GM04503 (cell line): ENCODE data around the gene PRM3.

ENCODE experiments used
- DNase-seq: peaks from one replicate; pipeline ENCODE4 v3.0.0-alpha.2; 2012; ENCODE audit warnings: low read depth

The PRM3 gene

DNA sequence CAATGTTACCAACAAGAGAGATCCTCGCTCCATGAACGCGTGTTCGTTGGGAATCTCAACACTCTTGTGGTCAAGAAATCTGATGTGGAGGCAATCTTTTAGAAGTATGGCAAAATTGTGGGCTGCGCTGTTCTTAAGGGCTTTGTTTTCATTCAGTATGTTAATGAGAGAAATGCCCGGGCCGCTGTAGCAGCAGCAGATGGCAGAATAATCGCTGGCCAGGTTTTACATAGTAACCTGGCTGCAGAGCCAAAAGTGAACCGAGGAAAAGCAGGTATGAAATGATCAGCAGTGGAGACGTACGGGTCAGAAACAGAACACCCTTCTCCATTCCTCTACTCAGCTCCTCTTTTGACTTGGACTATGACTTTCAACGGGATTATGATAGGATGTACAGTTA lies 30.8 kb downstream of the PRM3 start:
- no peak for DNase-seq

DNA sequence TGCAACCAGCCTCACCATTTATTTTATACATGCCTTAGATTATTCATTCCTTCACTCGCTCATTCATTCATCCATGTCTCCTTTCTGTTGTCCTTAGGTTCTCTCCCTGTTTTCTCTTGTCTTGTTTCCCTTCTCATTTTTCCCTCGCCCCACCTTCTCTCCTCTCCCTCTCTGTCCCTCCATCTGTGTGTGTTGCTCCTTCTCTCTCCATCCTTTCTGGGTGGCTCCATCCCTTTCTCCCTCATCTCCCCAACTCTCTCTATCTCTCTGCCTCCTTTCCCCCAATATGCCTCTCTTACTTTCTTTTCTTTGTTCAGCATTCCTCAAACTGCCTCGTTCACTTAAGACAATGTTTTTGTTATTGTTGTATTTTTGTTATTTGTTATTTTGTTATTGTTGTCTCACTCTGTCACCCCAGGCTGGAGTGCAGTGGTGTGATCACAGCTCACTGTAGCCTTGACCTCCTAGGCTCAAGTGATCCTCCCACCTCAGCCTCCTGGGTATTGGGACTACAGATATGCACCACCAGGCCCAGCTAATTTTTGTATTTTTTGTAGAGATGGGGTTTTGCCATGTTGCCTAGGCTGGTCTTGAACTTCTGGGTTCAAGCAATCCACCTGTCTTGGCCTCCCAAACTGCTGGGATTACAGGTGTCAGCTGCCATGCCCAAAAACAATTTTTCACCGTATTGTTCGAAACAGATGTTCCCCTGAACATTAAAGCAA lies 31.8 kb downstream of the PRM3 start:
- no peak for DNase-seq

DNA sequence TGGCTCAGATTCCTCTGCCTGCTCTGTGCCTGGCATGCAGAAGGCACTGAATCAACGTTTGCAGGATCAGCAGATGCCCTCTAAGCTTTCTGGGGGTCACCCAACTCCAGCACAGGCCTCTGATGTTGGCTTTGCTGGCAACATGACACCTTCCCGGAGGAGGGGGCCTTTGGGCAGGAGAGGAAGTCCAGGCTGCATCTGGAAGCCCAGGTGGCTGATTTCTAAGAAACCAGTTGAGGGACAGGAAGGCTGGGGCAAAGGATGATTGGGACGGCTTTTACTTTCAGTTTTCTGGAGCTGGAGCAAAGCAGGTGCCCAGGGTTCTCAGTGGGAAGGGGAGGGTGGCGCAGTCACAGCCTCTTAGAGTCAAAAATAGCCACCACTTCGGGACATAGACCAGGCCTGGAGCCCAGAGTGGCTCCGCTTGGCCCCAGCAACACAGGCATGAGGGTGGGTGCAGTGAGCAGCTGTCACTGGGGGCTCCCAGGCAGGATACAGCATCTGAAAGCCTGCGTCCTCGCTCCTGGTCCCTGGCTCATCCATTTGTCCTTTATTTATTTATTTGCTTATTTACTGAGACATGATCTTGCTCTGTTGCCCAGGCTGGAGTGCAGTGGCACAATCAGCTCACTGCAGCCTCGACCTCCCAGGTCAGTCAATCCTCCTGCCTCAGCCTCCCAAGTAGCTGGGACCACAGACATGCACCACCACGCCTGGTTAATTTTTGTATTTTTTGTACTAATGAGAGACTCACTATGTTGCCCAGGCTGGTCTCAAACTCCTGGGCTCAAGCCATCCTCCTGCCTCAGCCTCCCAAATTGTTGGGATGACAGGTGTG lies 32.6 kb downstream of the PRM3 start:
- DNase-seq, result no peak

DNA sequence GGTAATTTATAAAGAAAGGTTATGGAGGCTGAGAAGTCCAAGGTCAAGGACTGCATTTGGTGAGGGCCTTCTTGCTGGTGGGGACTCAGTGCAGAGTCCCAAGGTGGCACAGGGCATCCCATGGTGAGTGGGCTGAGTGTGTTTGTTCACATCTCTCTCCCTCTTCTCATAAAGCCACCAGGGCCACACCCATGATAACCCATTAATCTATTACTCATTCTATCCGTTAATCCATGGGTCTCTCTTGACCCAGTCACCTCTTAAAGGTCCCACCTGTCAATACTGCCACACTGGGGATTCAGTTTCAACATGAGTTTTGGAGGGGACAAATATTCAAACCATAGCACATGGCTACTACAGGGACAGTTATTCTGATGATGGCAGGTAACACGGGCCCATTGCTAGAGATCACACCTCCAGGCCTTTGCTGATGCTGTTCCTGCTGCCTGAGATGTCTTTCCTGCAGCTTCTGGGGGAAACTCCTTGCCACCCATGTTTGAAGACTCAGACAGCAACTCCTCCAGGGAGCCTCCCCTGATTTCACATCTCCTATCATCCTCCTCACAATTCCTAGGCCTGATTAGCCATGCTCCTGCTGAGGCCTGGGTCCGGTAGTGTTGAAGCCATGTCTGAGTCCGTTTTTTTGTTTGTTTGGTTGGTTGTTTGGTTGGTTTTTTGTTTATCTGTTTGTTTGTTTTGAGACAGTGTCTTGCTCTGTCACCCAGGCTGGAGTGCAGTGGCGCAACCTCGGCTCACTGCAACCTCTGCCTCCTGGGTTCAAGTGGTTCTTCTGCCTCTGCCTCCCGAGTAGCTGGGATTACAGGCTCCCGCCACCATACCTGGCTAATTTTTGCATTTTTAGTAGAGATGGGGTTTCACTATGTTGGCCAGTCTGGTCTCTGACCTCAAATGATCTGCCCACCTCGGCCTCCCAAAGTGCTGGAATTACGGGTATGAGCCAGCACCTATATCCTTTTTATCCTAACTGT lies 33.5 kb downstream of the PRM3 start:
- no peak for DNase-seq

DNA sequence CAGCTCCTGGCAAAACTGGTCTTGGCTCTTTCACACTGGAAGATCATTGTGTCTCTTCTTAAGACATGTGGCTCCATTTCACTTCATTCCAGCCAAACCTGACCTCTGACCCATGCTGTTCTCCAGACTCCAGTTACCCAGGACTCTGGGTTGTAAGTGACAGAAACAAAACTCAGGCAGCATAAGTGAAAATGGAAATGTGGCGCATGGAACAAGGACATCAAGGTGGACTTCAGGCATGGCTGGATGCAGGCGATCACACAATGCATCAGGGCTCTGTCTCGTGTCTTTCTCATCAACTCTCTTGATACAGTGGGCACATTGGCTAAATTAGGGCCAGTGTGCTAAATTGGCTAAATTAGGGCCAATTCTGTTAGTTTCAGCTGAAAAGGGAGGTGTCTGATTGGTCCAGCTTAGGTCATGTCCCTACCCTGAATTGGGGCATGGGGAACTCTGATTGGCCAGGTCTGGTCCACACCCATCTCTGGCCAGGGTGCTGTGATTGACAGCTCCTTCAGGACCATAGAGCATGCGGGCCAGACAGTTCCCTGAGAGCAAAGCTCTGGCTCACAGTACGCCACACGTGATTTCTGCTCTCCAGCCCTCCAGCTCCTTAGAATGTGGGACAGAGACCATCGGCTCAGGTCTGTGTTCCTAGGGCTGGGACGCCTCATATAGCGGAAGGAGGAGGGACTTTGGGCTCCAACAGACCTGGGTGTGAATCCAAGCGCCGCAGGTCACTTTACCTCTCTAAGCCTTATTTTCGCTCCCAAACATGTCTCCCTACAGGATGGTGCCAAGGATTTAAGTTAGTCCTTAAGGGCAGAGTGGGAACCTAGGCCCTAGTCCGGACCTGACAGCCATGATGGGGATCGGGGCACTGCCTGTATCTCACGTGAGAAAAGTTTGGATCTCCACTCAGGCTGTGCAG lies 34.9 kb downstream of the PRM3 start:
- DNase-seq, result no peak

DNA sequence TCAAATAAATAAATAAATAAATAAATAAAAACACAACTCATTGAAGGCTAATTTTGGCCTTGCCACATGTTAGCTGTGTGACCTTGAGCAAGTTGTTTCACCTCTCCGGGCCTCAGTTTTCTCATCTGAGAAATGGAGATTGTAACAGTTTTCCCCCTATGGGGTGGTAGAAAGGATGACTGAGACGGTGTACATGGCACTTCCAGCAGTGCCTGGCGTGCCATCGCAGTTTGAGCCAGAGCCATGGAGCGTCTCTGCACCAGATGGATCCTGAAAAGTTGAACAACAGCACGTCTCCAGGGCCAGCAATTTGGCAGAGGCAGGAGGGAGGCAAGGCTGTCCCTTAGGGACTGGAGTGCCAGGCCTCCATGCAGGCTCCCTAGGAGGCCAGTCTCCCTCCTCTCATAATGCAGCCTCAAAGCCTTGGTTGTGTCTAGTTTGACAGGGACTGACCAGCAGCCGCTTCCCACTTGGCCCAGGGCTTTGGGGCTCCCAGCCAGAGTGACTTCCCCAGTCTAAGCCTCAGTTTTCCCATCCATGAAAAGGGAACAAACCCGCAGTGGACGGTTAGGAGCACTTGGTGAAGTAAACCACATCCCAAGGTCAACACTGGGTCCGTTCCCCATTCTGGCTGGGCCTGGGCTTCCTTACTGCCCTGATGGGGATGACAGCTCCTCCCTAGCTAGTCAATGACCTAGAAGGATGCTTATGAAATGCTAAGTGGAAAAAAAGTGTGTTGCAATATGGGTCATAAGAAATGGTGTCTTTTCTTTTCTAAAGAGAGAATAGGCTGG lies 36.8 kb downstream of the PRM3 start:
- DNase-seq, result no peak

DNA sequence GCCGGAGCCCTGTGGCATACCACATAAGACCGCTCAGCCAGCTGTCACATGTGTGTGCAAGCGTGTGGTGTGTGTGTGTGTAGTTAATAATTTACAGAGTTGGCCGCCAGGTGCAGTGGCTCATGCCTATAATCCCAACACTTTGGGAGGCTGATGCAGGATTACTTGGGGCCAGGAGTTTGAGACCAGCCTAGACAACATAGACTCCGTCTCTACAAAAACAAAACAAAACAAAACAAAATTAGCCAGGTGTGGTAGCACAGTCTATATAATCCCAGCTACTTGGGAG lies 37.8 kb downstream of the PRM3 start:
- DNase-seq, result no peak

DNA sequence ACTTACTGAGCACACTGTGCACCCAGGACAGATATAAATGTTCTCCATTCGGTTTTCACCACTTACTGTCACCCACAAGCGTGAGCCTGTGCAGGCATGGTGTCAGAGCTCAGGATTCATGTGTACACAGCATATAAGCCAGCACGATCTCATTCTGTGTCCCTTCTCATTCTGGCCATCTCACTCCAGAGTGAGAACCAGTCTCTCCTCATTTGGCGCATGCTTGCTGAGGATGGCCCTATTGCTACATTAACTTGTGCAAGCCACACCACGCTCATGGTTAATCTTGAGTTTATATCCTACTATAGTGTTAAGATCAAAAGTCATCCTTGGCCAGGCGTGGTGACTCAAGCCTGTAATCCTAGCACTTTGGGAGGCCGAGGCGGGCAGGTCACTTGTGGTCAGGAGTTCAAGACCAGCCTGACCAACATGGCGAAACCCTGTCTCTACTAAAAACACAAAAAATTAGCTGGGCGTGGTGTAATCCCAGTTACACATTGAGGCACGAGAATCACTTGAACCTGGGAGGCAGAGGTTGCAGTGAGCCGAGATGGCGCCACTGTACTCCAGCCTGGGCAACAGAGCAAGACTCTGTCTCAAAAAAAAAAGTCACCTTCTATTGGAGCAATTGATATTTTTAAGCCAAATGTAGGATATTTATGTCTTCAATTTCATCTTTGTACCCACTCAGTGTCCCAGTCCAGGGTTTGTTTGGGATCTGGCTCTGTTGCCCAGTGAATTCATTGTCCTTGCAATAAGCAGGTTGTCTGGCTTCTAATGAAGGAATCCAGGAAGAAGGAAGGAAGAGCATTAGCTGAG lies 38.3 kb downstream of the PRM3 start:
- DNase-seq, result no peak

DNA sequence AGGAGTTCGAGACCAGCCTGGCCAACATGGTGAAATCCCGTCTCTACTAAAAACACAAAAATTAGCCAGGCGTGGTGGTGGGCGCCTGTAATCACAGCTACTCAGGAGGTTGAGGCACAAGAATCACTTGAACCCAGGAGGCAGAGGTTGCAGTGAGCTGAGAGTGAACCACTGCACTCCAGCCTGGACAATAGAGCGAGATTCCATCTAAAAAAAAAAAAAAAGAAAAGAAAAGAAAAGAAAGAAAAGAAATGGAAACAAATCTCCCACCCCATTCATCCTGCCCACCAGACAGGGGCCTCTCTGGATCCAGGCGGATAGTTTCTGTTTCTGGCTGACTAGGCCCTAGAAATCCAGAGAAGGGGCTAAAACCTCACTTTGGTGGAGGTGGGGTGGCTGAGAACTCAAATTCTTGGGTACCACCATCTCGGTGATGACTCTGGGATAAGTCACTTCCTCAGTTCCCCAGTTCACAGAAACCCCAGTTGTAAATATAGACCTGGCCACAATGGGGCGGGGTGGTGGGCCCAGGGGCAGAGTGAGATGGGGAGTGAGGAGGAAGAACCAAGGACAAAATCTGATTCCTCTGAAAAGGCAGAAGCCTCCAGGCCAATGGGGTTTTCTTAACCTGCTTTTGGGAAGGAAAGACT lies 39.6 kb downstream of the PRM3 start:
- DNase-seq, result no peak

DNA sequence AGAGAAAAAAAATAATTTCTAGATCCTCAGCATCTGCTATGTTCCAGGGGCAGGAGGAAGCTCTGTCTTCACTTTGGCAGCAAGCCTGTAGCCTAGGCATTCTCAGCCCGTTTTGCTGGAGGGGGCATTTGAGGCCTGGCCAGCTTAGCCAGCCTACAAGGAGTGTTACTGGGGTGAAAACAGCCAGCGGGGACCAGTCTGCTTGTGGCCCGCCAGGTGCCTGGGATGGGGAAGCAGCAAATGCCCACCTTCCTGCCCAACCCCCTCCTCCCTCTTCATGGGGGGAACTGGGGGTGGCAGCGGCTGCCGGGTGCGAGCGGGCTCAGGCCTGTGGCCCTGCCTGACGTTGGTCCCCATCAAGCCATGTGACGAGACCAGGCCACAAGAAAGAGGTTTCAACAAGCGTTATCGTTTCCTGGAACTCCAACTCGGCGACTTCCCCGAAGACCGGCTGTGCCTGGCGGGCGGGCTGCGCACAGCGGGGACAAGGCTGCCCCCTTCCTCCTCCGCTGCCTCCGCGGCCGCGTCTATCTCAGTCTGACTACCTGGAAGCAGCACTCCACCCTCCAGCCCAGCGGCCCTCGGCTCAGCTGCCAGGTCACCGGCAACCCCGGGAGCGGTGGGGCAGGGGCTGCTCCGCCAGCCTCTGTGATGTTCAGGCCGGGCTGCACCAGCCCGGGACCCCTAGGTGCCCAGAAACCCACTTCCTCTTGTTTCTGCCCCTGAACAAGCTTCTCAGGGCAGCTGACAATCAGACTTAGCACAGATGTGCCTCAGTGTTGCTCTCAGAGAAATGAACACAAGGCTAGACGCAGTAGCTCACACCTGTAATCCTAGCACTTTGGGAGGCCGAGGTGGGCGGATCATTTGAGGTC lies 40.3 kb downstream of the PRM3 start:
- DNase-seq, result no peak

DNA sequence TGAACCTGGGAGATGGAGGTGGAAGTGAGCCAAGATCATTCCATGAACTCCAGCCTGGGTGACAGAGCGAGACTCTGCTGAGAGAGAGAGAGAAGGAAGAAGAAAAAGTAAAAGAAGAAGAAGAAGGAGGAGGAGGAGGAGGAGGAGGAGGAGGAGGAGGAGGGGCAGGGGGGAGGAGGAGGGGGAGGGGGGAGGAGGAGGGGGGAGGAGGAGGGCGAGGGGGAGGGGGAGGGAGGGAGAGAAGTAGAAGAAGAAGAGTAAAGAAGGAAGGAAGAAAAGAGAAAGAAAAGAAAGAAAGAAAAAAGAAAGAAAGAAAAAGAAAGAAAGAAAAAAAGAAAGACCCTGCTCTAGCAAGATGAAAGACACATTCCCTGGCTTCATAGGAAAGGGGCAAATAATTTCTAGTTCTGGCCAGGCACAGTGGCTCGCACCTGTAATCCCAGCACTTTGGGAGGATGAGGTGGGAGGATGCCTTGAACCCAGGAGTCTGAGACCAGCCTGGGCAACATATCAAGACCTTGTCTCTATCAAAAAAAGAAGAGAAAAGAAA lies 41.1 kb downstream of the PRM3 start:
- no peak for DNase-seq

DNA sequence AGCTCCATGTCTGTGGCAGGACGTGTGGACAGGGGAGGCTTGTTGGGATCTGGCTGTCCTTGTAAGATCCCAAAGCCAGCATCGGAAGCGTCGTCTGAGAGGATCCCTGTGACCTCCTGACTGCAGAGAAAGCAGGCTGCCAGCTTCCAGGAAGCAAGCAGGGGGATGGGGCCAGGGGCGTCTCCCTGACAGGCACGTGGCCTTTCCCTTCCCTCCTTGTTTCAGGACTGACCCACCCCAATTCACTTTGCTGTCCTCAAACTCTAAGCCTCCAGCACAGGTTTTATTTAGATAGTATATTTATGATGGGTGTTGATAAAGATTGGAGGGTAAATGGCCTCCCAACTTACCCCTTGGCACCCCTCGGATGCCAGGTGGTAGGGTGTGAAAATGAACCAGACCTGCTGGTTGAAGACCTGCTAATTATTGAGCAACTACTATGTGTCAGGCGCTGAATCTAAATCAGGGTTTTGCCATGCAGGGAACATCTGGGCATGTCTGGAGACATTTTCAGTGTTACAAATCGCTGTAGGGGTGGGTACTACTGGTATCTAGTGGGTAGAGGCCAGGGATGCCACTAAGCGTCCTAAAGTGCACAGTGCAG lies 42.0 kb downstream of the PRM3 start:
- no peak for DNase-seq

DNA sequence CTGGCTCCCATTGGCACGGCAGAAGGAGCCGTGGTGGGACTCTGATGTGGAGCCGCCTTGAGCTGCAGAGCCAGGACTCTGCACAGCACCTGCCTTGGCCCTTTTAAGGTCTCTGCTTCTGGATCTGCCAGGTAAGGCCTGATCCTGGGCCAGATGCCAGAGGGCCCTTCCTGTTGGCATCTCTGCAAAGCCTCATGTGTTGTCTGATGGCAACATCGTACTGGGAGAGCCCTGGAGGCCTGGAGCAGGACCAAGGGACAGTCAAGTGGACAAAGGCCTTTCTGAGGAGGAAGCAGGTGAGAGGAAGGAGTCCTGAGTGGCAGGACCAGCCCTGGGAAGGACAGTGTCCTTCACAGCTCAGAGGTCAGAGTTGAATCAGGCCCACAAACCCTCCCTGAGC lies 43.5 kb downstream of the PRM3 start:
- DNase-seq, result no peak

DNA sequence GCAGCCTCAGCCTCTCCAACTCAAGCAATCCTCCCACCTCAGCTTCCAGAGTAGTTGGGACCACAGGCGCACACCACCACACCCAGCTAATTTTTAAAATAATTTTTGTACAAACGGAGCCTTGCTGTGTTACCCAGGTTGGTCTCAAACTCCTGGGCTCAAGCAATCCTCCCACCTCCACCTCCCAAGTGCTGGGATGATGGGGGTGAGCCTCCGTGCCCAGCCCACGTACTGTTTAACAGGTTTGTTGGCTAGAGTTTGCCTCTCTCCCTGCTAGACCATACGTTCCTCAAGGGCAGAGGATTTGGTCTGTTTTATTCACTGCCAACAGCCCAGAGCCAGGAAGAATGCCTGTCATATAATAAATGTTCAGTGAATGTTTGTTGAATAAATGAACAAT lies 44.0 kb downstream of the PRM3 start:
- no peak for DNase-seq

DNA sequence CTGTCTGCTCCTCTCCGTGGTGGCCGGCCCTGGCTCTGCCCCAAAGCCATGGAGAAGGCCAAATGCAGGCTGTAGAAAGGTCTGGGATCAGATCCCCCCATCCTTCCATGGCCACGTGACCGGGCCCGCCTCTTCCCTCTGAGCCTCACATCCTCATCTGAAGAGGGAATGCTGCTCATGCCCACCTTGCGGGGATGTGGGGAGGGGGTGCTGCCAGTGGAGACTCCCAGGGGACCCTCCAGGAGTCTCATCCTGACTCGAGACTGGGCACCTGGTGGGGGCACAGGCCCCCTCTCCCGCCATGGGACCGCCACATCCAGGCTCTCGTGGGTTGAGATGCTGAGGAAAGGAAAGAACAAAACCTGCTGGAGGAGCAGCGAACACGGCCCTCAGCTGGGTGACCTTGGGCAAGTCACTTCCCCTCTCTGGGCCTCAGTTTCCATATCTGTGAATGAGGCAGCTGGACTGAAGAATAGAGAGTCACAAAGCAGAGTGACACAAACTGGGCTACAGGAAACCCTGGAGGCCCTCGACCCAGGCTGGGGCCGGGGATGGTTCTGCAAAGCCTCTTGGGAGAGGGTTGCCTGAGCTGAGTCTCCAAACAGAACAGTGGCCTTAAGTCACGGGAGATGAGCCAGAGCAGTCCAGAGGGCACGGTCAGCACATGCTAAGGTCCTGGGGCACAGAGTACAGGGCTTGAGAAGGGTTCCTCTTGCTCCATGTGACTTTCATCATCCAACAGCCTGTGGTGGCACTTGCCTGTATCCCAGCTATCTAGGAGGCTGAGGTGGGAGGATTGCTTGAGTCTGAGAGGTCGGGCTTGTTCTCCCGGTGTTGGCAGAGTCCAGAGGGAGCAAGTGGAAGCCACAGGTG lies 47.5 kb downstream of the PRM3 start:
- DNase-seq, result no peak

DNA sequence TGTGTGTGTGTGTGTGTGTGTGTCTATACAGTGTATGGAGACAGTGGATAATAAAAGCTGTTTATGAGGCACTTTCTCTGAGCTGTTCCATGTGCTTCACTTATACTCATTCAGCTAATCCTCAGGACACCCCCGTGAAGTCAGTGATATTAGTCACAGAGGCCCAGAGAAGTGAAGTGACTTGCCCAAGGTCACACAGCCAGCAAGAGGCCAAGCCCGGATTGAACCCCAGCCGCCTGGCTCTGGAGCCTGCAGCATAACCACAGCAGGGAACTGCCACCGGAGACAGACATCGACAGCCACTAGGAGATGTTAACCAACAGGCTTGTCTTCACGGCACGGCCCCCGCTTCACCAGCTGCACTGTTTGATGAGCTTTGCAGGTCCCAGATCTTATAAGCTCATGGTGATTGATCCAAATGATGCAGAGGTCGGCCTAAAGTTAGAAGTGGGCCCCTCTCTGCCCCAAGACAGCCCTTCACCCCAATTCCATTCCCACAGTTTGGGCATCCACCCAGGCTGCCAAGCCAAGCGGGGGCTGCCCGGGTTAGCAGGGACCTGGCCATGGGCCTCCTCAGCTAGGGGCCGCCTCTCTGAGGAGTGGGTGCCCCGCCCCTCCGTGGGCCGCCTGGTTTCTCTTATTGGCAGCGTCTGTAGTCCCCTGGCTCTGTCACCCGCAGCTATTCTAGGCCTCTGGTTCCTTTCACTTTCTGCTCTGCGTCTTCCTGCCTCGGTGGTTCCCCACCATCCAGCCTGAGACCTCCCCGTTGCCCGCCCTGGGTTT lies 48.3 kb downstream of the PRM3 start:
- no peak for DNase-seq
